Skeletal muscle tissue (tissue), 5 donors: ENCODE data around the gene IFI6. TPM values are rescaled to one million over a fixed set of nuclear protein-coding genes. Genes with fewer than 3 reads are reported as not detected.
"Not testable (repeated sequence)": the region's sequence is repeated elsewhere in the genome, so short reads cannot be mapped to it uniquely, and the experiment has no call there.

ENCODE experiments used
- H3K27ac ChIP-seq: one replicate; pipeline ENCODE4 v1.7.0; 2013; ENCODE audit warnings: mild to moderate bottlenecking, low read depth, low read length, inconsistent platforms
- H3K27me3 ChIP-seq, 3 donors: one replicate each; pipeline ENCODE4 v1.7.0; 2013; ENCODE audit warnings: low read length in 3 of 3; ENCODE audit not compliant: control insufficient read depth in 3 of 3, insufficient read depth in 3 of 3
- H3K36me3 ChIP-seq, 3 donors: one replicate each; pipeline ENCODE4 v1.7.0; 2013; ENCODE audit warnings: low read length in 3 of 3; ENCODE audit not compliant: control insufficient read depth in 3 of 3, insufficient read depth in 3 of 3
- H3K4me1 ChIP-seq, 3 donors: one replicate each; pipeline ENCODE4 v1.7.0; 2013; ENCODE audit warnings: low read length in 3 of 3, mild to moderate bottlenecking in 3 of 3; ENCODE audit not compliant: control insufficient read depth in 3 of 3, insufficient read depth in 3 of 3
- H3K4me3 ChIP-seq, 3 donors: one replicate each; pipeline ENCODE4 v1.7.0; 2013; ENCODE audit warnings: low read length in 3 of 3
- H3K9ac ChIP-seq, 3 donors: one replicate each; pipeline ENCODE4 v1.7.0; 2013; ENCODE audit warnings: low read length in 3 of 3, mild to moderate bottlenecking in 3 of 3, moderate library complexity in 2 of 3, low read depth in 1 of 3
- H3K9me3 ChIP-seq, 3 donors: one replicate each; pipeline ENCODE4 v1.7.0; 2013; ENCODE audit warnings: low read length in 3 of 3; ENCODE audit not compliant: control insufficient read depth in 3 of 3
- small RNA-seq: library from RNA; depleted of rRNA; stranded (forward); fragments of <200 nt; gene quantifications from one replicate; pipeline ENCODE3, GENCODE V24; 2014
- total RNA-seq: library from RNA; depleted of rRNA; stranded (reverse); fragments of >200 nt; gene quantifications from one replicate; pipeline ENCODE4 v1.2.3, GENCODE V29; 2014
- donor health status: Osteomylitis.

The IFI6 gene
- total RNA-seq, 1 donor from 2014 or later, result 90.8 TPM

DNA sequence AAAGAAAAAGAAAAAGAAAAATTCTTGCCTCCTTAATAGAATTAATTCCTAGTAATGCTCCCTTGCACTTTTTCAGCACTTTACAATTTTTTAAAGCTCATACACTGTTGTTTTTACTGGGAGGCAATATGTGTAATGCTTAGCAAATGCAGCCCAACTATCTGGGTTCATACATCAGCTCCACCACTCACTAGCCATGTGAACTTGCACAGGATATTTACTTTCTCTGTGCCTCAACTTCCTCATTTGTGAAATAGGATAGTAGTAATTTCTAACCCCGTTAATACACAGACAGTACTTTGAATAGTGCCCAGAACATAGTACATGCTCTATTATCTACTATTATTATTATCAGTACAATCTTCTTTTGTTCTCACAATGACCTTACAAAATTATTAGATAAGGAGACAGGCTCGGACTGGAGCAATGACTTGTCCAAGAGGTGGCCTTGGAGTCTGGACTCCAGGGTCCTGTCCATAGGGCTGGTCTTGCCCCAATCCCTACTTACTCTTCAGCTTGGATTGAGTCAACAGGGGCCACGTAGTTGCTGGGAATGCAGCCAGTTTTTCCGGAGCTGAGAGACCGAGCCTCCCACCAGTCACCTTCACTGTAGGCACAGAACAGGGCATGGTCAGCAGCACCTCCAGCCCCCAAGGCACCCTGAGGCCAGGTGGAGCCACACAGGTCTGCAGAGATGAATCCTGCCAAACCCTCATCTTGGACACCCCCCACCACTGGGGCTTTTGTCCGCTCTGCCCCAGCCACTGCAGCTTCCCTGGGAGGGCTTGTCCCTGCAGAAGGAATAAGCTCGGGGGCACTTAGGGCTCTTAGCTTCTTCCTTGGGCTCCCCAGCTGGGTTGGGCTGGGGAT, 50.7 kb downstream of the IFI6 start:
- H3K4me1 ChIP-seq, result peaks cover 3 to 12% (median 6%) of the 10 kb centered on the region in 3 donors
- no peak overlapping the region for H3K9ac ChIP-seq
- H3K27me3 ChIP-seq, result no peaks in the 10 kb centered on the region
- H3K9me3 ChIP-seq, result no peaks in the 10 kb centered on the region
- no peak overlapping the region for H3K27ac ChIP-seq
- H3K4me3 ChIP-seq, result no peak overlapping the region
- no peaks in the 10 kb centered on the region for H3K36me3 ChIP-seq

- H3K9me3 ChIP-seq, H3K4me3 ChIP-seq, H3K9ac ChIP-seq, H3K27ac ChIP-seq, H3K27me3 ChIP-seq, H3K4me1 ChIP-seq, H3K36me3 ChIP-seq: not testable (repeated sequence)
Observed at GRCh38 chr1:27619782-27620438, 52.1 kb downstream of the IFI6 start.

DNA sequence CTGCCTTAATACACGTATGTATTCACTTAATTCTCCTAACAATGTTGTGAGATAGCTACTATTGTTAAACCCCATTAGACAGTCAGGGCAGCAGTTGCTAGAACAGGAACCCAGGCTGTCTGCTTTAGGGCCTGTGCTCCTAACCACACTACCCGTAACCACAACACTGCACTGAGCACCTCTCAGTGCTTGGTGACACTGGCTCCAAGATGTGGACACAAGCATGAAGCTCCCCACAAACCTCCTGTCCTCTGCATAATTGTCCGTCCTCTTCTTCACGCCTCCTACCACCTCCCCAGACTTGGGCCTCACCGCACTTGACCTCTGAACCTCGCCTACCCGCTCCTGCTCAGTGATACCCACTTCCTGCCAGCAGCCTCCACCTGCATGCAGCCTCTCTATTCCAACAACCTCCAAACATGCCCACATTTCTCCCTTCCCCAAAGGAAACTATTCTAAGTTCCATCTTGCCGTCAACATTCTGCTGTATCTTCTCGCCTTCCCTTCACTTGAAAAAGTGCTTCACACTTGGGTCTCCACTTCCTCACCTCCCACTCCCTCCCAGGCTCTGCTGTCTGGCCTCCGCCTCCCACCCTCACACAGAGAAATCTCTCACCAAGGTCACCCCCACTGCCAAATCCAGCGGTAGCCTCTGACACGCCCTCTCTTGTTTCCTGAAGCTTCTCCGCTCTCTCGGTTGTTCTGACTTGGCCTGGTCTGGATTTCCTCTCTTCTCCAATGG, 53.5 kb downstream of the IFI6 start:
- no peaks in the 10 kb centered on the region for H3K9me3 ChIP-seq
- H3K36me3 ChIP-seq, result no peaks in the 10 kb centered on the region
- H3K9ac ChIP-seq, result no peak overlapping the region
- H3K27ac ChIP-seq, result no peak overlapping the region
- H3K27me3 ChIP-seq, result peaks cover 0 to 3% (median 0%) of the 10 kb centered on the region in 3 donors
- H3K4me1 ChIP-seq, result peaks cover 2 to 5% (median 3%) of the 10 kb centered on the region in 3 donors
- no peak overlapping the region for H3K4me3 ChIP-seq

DNA sequence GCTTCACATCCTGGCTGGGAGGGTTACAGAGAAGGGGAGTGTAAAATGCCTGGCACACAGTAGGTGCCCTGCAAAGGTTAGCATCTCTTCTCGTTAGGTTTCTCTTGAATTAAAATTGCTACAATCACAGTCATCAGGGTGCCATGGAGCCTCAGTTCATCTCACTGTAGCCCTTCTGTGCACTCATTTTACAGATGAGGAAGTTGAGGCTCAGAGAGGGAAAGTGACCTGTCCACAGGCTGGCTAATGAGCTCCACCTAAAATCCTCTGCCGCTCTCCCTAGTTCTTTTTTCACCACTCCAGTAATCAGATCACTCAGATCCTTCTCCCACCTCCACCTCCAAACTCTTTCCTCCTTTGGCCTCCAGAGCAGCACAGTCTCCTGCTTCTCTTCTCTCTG, 54.6 kb downstream of the IFI6 start:
- Histone ChIP-seq H3K4me3 (no peak overlapping the region), H3K4me1 (peaks cover 2 to 5% (median 3%) of the 10 kb centered on the region in 3 donors), H3K36me3 (no peaks in the 10 kb centered on the region), H3K9ac (no peak overlapping the region), H3K9me3 (no peaks in the 10 kb centered on the region), H3K27me3 (peaks cover 0 to 3% (median 0%) of the 10 kb centered on the region in 3 donors), H3K27ac (no peak overlapping the region)

- no peak overlapping the region for H3K4me3 ChIP-seq
- peaks cover 0 to 3% (median 0%) of the 10 kb centered on the region in 3 donors for H3K27me3 ChIP-seq
- no peaks in the 10 kb centered on the region for H3K9me3 ChIP-seq
- H3K36me3 ChIP-seq, result no peaks in the 10 kb centered on the region
- no peak overlapping the region for H3K9ac ChIP-seq
- no peak overlapping the region for H3K27ac ChIP-seq
- peaks cover 2 to 5% (median 3%) of the 10 kb centered on the region in 3 donors for H3K4me1 ChIP-seq
Observed at GRCh38 chr1:27616441-27616840, 55.6 kb downstream of the IFI6 start.

Small RNA genes within 50 kb of the gene (small RNA-seq; reads per million reads assigned to genes)
- gene AL031729.1 (not detected), gene RNU6-424P (not detected), gene RNU6-949P (not detected)

Other genes starting within 250 kb of the IFI6 start
- 25.6 TPM for gene WASF2, start 182.0 kb downstream of the IFI6 start, total RNA-seq
- gene AHDC1, start 68.0 kb downstream of the IFI6 start, total RNA-seq, result 19.8 TPM
- 2.6 TPM for gene FGR, start 37.0 kb downstream of the IFI6 start, total RNA-seq
- 21.9 TPM for gene FAM76A, start 53.8 kb upstream of the IFI6 start, total RNA-seq
- gene STX12, start 101.0 kb upstream of the IFI6 start, total RNA-seq, result 39.1 TPM
- gene PPP1R8, start 158.6 kb upstream of the IFI6 start, total RNA-seq, result 42.3 TPM
- 4.7 TPM for gene THEMIS2, start 200.4 kb upstream of the IFI6 start, total RNA-seq
- 83.0 TPM for gene RPA2, start 242.4 kb upstream of the IFI6 start, total RNA-seq